Left hindlimb (tissue), 1 donor: ENCODE measurements around the gene KRTAP12-4.
"Not testable (repeated sequence)": the region's sequence is repeated elsewhere in the genome, so short reads cannot be mapped to it uniquely, and the experiment has no call there.

ENCODE experiments used
- DNase-seq: peaks from one replicate; pipeline ENCODE4 v3.0.0-alpha.2; 2018

KRTAP12-4 gene, protein sequence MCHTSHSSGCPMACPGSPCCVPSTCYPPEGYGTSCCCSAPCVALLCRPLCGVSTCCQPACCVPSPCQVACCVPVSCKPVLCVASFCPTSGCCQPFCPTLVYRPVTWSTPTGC

DNA sequence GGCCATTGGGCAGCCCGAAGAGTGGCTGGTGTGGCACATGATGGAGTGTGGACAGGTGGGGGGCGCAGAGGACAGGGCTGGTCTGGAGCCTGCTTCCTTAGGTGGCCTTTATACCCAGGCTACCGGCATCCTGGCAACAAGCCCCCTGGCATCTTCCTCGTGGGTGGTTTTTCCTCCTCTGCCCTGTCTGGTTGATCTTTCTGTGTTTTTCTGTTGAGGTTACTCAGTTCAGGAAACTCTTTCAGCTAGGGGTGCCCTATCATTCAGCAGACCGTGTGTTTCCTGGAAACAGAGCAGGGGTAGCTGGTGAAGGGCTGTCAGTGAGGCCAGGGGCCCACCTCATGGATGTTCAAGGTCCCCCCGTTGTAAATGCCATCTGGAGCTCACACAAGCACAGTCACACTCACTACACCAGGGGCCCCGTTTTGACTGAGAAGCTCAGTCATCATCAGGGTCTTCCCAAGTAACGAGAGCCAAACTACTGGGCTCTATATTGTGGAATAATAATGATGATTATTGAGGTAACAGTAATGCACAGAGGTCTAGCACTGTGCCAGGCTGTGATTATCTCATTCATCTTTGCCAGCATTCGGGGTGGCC lies at the start of gene KRTAP12-4:
TSS of gene KRTAP12-4 (minus strand) at position 84 of the 600 bp plus-strand sequence. CDS start at position 39, 45 bp downstream.
- DNase-seq, result no peak

DNA sequence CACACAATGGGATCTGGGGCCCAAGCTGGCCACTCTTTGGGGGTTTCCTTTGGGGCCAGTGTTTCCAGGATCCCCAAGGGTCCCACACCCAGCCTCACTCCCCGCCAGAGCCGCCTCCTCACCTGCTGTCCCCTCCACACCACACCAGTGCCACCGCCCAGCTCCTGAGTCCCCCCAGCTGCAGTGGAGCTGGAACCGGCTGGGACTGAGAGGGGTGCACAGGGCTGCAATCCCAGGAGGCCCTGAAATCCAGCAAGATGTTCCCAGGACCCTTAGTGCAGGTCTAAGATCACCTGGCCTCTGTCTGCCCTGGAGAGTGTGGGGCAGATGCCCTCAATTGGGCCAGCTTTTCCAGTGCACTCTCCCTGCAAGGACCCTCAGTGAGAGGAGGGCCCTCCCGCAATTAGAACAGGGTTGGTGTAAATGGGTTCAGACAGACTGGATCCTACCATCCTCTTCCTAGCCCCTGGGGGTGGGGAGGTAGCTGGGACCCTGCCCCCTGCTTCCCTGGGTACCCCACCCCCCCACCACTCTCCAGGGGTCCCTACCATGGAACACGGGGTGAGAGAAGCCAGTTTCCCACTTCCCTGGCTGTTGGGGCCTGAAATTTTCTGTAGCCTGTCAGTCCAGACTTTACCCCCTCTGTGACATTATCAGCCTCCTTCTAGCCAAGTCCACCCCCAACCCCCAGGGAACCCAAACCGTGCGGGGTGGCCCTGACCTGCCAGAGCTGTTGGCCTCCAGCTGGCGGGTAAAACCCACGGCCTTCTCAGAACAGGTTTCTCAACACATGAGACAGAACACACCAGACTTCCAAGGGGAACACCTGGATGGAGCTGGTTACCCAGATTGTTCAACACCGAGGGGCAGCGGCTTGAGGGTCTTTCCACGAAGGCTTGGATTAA lies 49.5 kb upstream of the KRTAP12-4 start:
- no peak for DNase-seq

DNA sequence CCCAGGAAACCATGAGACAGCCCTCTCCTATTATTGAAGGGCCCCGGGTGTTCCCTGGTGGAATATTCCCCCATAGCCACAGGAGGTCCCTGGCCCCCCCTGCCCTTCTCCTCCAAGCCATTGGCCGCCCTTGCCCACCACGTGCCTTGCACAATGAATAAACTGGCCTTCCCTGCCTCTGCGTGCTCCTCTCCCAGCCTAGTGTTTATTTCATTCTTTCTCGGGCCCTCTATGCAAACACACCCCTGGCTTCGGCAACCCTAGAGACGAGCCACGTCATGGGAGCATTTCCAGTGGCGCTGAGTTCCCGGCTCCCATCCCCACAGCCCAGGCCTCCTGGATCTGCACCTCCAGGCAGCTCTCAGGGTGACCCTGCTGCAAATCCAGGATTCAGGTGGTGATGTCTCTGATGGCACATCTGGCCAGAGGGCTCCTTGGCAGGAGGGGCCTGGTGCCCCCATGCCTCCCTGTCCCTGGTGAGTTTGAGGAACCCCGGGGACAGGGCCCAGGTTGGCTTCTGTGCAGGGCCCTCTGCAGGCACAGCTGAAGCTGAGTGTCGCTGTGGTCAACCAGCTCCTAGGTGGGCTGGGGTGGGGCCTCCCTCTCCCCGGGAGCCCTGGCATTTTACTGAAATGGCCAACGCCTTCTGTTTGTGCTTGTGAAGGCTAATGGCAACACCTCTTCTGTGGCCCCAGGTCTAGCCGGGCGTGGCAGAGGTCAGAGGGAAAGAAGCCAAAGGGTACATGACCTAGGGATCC lies 48.7 kb upstream of the KRTAP12-4 start:
- no peak for DNase-seq

DNA sequence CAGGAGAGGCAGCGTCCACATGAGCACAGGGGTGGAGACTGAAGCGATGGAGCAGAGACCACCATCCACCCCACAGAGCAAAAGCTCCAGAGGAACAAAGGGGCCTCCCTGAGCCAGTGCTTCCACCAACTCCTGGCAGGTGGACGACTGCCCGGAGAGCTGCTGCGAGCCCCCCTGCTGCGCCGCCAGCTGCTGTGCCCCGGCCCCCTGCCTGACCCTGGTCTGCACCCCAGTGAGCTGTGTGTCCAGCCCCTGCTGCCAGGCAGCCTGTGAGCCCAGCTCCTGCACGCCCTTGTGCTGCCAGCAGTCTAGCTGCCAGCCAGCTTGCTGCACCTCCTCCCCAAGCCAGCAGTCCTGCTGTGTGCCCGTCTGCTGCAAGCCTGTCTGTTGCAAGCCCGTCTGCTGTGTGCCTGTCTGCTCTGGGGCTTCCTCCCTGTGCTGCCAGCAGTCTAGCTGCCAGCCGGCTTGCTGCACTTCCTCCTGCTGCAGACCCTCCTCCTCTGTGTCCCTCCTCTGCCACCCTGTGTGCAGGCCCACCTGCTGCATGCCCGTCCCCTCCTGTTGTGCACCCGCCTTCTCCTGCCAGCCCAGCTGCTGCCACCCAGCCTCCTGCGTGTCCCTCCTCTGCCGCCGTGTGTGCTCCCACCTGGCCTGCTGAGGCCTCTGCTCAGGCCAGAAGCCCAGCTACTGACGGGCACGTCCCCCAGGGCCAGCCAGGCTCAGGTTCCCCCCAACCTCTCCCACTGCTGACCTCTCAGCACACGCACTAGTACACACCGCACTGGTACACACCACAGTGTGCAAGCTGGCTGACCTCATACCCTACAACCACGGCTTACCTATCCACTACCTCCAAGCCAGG lies 47.9 kb upstream of the KRTAP12-4 start:
- DNase-seq, result no peak

- no peak for DNase-seq
Observed at GRCh38 chr21:44701541-44701940, 47.1 kb upstream of the KRTAP12-4 start.

DNA sequence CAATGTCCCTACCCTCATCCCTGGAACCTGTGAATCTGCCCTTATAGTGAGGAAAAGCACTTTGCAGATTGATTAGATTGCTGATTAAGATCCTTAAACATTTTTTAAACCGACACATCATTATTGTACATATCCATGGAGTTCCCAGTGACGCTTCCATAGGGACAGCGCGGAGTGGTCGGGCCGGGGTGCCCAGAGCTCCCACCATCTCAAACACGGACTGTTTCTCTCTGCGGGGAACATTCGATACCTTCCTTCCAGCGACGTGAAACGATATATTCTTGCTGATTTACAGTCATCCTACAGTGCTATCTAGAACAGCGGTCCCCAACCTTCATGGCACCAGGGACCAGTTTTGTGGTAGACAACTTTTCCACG lies 46.6 kb upstream of the KRTAP12-4 start:
- DNase-seq, result no peak

GRCh38 chr21:44700101-44701022 lies 45.9 kb upstream of the KRTAP12-4 start:
- DNase-seq, result no peak

DNA sequence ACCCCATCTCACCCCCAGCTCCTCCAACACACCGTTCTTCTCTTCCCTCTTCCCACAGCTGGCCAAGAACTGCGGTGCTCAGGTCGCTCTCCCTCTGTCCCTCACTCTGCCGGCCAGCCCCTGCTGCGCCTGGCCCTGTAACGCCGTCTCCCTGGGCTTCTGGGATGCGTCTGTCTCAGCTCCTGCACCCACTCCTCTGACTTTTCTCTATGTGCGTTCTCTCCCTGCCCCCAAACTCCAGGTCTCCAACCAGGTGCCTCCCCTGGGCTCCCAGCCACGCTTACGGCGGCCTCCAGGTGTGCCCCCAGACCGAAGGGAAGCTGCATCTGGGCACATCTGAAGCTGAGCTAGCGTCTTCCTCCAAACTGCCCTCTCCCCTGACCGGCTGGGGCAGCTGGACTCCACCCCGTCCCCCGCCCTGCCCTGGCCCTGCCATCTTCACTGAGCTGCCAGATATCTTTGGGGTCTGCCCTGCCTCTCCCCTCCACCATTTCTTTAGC lies 45.1 kb upstream of the KRTAP12-4 start:
- no peak for DNase-seq

DNA sequence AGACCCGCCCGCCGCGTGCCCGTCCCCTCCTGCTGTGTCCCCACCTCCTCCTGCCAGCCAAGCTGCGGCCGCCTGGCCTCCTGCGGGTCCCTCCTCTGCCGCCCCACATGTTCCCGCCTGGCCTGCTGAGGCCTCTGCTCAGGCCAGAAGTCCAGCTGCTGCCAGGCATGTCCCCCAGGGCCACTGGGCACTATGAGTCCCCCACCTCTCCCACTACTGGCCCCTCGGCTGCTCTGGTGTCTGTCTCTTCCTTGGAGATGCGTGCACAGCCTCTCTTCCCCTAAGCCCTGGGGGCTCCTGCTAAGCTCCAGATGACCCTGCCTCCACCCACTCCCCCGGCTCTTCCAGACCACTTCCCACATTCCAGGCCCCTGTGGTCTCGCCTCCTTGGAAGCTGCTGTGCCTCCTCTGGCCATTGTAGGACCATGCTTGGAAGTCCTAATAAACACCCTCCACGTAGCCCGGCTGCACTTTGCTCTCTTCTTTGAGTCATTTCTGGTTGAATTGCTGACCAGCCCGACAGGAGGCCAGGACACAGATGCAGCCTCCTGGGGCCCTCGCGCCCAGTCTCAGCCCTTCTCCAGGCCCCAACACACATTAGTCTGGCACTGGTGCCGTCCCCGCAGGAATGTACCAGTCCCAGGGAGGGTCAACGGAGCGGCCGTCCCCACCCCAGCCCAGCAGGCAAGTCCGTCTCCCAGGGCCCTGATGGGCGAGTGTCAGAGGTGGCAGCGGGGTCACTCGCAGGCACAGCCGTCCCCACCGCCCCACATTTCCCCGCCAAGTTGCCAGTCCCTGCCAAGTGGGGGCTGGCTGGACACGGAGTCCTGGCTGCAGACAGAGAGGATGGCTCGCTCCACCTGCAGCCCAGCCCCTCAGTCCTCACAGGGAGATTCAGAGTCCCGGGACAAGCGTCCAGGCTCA lies 43.6 kb upstream of the KRTAP12-4 start:
- DNase-seq, result no peak

DNA sequence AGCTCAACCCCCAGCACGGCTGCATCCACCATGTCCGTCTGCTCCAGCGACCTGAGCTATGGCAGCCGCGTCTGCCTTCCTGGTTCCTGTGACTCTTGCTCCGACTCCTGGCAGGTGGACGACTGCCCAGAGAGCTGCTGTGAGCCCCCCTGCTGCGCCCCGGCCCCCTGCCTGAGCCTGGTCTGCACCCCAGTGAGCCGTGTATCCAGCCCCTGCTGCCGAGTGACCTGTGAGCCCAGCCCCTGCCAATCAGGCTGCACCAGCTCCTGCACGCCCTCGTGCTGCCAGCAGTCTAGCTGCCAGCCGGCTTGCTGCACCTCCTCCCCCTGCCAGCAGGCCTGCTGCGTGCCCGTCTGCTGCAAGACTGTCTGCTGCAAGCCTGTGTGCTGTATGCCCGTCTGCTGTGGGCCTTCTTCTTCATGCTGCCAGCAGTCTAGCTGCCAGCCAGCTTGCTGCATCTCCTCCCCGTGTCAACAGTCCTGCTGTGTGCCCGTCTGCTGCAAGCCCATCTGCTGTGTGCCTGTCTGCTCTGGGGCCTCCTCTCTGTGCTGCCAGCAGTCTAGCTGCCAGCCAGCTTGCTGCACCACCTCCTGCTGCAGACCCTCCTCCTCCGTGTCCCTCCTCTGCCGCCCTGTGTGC lies 42.8 kb upstream of the KRTAP12-4 start, which contains the start of gene KRTAP10-12:
TSS of gene KRTAP10-12 (plus strand) at position 1 of the 639 bp plus-strand sequence. CDS start at position 31, 30 bp downstream.
- not testable (repeated sequence) for DNase-seq

GRCh38 chr21:44696572-44696971 lies 42.1 kb upstream of the KRTAP12-4 start:
- no peak for DNase-seq

GRCh38 chr21:44695641-44696040 lies 41.2 kb upstream of the KRTAP12-4 start:
- DNase-seq, result no peak

DNA sequence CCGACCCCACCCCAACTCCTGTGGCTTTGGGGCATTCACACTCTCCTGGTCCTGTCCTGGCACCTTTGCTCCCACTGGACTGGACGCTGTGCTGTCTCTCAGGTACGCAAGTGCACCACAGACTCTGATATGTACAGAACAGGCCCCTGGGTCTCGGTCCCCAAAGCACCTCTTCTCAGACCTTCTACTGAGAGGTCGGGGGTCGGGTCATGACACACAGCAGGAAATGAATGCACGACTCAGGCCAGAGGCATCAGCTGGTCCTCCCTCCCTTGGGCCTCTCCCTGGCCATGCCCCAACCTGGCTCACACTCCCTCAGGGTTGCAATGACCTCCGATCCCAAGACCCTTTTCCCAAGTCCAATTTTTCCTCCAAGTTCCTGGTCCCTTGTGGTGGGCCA lies 40.7 kb upstream of the KRTAP12-4 start:
- DNase-seq, result no peak

GRCh38 chr21:44694776-44695175 lies 40.3 kb upstream of the KRTAP12-4 start:
- DNase-seq, result no peak

- DNase-seq, result no peak
Observed at GRCh38 chr21:44692798-44693512, 38.5 kb upstream of the KRTAP12-4 start.

DNA sequence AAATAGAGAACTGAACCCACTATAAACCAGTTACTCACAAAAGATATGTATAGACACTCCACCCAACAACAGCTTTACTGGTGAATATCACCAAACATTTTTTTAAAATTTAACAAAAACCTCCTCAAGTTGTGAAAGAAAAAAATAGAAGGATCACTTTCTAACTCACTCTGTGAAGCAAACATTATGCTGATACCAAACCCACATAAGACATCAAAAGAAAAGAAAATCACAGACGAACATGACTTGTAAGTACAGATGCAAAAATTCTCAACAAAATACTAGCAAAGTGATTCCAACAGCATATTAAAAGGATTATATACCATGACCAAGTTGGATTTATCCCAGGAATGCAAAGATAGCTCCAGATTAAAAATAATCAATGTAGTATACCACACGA lies 37.2 kb upstream of the KRTAP12-4 start:
- DNase-seq, result no peak

DNA sequence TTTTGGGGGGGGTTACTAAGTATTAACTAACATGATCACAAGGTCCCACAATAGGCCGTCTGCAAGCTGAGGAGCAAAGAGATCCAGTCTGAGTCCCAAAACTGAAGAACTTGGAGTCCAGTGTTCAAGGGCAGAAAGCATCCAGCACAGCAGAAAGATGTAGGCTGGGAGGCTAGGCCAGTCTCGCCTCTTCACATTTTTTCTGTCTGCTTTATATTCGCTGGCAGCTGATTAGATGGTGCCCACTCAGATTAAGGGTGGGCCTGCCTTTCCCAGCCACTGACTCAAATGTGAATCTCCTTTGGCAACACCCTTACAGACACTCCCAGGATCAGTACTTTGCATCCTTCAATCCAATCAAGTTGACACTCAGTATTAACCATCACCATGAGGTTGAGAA lies 35.3 kb upstream of the KRTAP12-4 start:
- DNase-seq, result not testable (repeated sequence)

DNA sequence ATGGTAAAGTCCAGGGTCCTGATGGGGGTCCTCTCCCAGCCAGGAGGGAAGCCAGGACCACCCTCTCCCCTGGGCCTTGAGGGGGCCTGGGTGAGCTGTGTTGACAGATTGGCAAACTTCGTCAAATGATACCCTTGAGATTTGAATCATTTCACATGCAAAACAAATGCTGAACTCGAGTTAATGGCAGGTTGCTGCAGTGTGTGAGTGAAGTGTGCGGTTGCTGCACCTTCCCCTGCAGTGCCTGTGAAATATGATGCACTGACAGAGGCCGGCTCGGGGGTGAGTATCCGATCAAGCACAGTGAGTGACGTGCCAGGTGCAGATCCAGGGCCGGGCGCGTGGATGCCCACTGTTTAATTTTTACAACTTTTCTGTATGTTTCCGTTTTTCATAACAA lies 33.2 kb upstream of the KRTAP12-4 start:
- no peak for DNase-seq
